Adrenal gland (tissue), 5 donors: Measurements from ENCODE around the gene EHMT1.

Experiments used
- POLR2A ChIP-seq, 2 donors: fragments of 450-650 bp; IDR thresholded peaks; one replicate each; pipeline ENCODE4 v1.6.1; 2017; ENCODE audit warnings: antibody characterized with exemption in 2 of 2, mild to moderate bottlenecking in 2 of 2, moderate library complexity in 1 of 2
- TF ChIP-seq, protein P1 (sequence below), 6 experiments: fragments of 450-650 bp in 4 of 6; fragments of 200-600 bp in 2 of 6; sonication (generic) in 1 of 6; IDR thresholded peaks; 1 replicate in 5 of 6; 2 replicates in 1 of 6; pipeline versions ENCODE4 v1.5.1 to v1.8.0; 2016 to 2021; ENCODE audit warnings: antibody characterized with exemption in 6 of 6, mild to moderate bottlenecking in 2 of 6, moderate library complexity in 1 of 6
- donor health status: DM: no; HTN: no; CAD: no.

DNA sequence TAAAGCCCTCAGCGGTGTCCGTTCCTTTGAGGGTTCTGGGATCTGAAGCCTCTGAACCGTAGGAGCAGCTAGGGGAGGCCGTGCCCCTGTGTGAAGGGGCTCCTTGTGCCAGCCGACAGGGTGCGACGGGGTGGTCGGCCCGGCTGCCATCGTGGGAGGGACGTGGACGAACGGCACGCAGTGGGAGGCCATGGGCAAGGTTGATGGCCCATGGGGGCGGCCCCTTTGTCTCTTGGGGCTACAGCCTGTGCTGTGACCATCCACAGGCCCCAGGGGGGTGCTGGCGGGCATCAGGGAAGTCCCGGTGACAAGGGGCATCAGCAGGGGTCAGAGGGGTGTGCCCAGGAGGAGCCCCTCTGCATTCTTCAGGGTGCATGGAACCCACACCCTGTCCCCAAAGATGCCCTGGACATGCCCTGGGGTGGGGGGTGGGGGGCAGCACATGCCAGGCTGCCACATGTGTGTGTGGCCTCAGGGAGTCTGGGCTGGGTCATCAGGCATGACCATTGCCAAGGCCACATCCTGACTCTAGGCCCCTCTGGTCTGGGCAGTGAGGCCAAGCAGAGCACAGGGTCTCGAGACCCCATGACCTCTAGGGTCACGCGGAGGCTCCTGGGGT, 209.2 kb downstream of the EHMT1 start:
- TF ChIP-seq, protein P1, sequence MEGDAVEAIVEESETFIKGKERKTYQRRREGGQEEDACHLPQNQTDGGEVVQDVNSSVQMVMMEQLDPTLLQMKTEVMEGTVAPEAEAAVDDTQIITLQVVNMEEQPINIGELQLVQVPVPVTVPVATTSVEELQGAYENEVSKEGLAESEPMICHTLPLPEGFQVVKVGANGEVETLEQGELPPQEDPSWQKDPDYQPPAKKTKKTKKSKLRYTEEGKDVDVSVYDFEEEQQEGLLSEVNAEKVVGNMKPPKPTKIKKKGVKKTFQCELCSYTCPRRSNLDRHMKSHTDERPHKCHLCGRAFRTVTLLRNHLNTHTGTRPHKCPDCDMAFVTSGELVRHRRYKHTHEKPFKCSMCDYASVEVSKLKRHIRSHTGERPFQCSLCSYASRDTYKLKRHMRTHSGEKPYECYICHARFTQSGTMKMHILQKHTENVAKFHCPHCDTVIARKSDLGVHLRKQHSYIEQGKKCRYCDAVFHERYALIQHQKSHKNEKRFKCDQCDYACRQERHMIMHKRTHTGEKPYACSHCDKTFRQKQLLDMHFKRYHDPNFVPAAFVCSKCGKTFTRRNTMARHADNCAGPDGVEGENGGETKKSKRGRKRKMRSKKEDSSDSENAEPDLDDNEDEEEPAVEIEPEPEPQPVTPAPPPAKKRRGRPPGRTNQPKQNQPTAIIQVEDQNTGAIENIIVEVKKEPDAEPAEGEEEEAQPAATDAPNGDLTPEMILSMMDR (IDR thresholded peaks at IDR 0.05) = no peak
- TF ChIP-seq POLR2A (IDR thresholded peaks at IDR 0.05) = no peak
